ENCODE data around the gene PRSS50. TPM values are rescaled to one million over a fixed set of nuclear protein-coding genes. Genes with fewer than 3 reads are reported as not detected.

Gene PRSS50
- total RNA-seq, 2 donors from 2014 or later = 1.2 to 4.4 TPM

DNA sequence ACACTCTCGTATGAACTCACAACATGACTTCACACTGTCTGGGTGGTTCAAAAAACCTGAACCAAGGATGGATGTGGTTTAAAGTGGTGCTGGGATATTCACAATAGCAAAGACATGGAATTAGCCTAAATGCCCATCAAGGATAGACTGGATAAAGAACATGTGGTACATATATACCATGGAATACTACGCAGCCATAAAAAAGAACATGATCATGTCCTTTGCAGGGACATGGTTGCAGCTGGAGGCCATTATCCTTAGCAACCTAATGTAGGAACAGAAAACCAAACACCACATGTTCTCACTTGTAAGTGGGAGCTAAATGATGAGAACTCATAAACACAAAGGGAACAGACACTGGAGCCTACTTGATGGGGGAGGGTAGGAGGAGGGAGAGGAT is 3.3 kb upstream of the PRSS50 start:
- Mint-ChIP-seq H3K4me1 (peaks cover 2% of the 10 kb centered on the region), H3K4me3 (no peak overlapping the region), H3K27me3 (ENCODE audit: insufficient read depth) (peaks cover 2% of the 10 kb centered on the region), H3K9me3 (peaks cover 4% of the 10 kb centered on the region), H3K27ac (no peak overlapping the region), H3K36me3 (ENCODE audit: low read depth) (no peaks in the 10 kb centered on the region)
- no peak overlapping the region for H3K4me3 ChIP-seq (ENCODE audit: low read length)
- TF ChIP-seq, protein P1, sequence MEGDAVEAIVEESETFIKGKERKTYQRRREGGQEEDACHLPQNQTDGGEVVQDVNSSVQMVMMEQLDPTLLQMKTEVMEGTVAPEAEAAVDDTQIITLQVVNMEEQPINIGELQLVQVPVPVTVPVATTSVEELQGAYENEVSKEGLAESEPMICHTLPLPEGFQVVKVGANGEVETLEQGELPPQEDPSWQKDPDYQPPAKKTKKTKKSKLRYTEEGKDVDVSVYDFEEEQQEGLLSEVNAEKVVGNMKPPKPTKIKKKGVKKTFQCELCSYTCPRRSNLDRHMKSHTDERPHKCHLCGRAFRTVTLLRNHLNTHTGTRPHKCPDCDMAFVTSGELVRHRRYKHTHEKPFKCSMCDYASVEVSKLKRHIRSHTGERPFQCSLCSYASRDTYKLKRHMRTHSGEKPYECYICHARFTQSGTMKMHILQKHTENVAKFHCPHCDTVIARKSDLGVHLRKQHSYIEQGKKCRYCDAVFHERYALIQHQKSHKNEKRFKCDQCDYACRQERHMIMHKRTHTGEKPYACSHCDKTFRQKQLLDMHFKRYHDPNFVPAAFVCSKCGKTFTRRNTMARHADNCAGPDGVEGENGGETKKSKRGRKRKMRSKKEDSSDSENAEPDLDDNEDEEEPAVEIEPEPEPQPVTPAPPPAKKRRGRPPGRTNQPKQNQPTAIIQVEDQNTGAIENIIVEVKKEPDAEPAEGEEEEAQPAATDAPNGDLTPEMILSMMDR (conservative IDR thresholded peaks at IDR 0.05) = no peak
- no peak overlapping the region for H3K9ac ChIP-seq (ENCODE audit: extremely low read depth, low read length, poor library complexity, severe bottlenecking)
- H3K4me1 ChIP-seq (ENCODE audit: control insufficient read depth, insufficient read depth, low read length) = no peaks in the 10 kb centered on the region
- WGBS, 2 experiments (ENCODE audit: insufficient coverage in 1 of 2, insufficient read length in 1 of 2) = 92 to 93% methylated on average over 1 to 2 of the region's 2 CpGs
- H3K36me3 ChIP-seq (ENCODE audit: control insufficient read depth, insufficient read depth, low read length) = no peaks in the 10 kb centered on the region
- H3K9me3 ChIP-seq (ENCODE audit: control insufficient read depth, low read length) = no peaks in the 10 kb centered on the region
- no peaks in the 10 kb centered on the region for H3K27me3 ChIP-seq (ENCODE audit: control insufficient read depth, insufficient read depth, low read length, poor library complexity, severe bottlenecking)
- H3K27ac ChIP-seq (ENCODE audit: low read depth, low read length) = no peak overlapping the region
- DNase-seq = peak; percentile 3

DNA sequence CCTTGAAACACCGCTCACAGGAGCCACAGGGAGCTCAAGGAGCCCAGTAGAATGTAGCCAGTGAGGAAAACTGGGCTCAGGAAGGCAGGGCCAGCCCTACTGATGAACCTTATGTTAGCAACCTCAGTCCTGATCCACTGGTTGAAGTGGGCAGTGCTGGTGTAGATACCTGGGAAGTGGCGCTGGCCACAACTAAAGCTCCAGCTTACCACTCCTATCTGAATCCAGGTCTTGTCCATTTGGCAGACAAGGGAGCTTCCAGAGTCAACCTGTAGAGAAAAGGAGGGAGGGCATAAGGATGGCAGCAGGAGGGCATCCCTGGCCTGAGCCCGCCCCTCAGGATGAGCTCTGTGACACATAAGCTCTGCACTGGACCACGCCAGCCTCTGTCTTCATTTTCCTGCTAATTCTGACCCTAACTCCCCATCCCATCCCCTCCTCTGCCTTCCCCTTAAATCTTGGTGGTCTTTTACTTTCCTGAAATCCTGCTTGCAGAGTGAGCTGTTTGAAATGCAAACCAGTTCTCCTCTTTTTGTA is 2.1 kb upstream of the PRSS50 start:
- no peaks in the 10 kb centered on the region for H3K36me3 ChIP-seq (ENCODE audit: control insufficient read depth, insufficient read depth, low read length)
- WGBS, 2 experiments (ENCODE audit: insufficient coverage in 1 of 2, insufficient read length in 1 of 2) = 81 to 89% methylated on average over 3 to 4 of the region's 4 CpGs
- no peaks in the 10 kb centered on the region for H3K4me1 ChIP-seq (ENCODE audit: control insufficient read depth, insufficient read depth, low read length)
- no peaks in the 10 kb centered on the region for H3K9me3 ChIP-seq (ENCODE audit: control insufficient read depth, low read length)
- no peaks in the 10 kb centered on the region for H3K27me3 ChIP-seq (ENCODE audit: control insufficient read depth, insufficient read depth, low read length, poor library complexity, severe bottlenecking)
- H3K27ac ChIP-seq (ENCODE audit: low read depth, low read length) = no peak overlapping the region
- no peak overlapping the region for H3K9ac ChIP-seq (ENCODE audit: extremely low read depth, low read length, poor library complexity, severe bottlenecking)
- Mint-ChIP-seq H3K36me3 (ENCODE audit: low read depth) (no peaks in the 10 kb centered on the region), H3K9me3 (peaks cover 4% of the 10 kb centered on the region), H3K4me1 (no peaks in the 10 kb centered on the region), H3K4me3 (no peak overlapping the region), H3K27ac (no peak overlapping the region), H3K27me3 (ENCODE audit: insufficient read depth) (peaks cover 6% of the 10 kb centered on the region)
- H3K4me3 ChIP-seq (ENCODE audit: low read length) = no peak overlapping the region
- TF ChIP-seq, protein P1 (conservative IDR thresholded peaks at IDR 0.05) = no peak
- DNase-seq = peak; percentile 38

DNA sequence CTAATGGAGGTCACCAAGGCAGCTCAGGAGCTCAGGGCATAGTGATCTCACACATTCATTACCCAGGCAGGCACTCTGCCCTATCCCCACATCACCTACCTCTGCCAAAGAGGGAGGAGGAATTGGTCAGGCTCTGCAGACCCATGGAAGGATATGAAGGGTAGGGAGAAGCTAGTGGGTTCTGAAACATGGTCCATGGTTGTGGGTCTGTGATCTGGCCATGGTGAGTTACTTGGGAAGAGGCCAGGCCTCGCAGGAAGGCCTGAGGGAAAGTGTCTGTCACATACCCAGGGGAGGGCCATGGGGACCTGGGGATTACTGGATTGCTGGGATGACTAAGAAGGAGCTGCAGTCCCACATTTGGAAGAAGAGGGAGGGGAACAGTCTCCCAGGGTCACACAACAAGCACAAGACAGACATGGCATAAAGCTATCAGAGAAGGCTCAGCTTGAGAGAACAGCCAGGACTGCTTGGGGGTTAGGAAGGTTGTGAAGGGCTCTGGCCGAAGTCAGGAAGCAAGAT is 1.4 kb upstream of the PRSS50 start:
- no peaks in the 10 kb centered on the region for H3K27me3 ChIP-seq (ENCODE audit: control insufficient read depth, insufficient read depth, low read length, poor library complexity, severe bottlenecking)
- H3K4me3 ChIP-seq (ENCODE audit: low read length) = no peak overlapping the region
- H3K4me1 Mint-ChIP-seq = no peaks in the 10 kb centered on the region
- H3K36me3 ChIP-seq (ENCODE audit: control insufficient read depth, insufficient read depth, low read length) = no peaks in the 10 kb centered on the region
- no peak overlapping the region for H3K9ac ChIP-seq (ENCODE audit: extremely low read depth, low read length, poor library complexity, severe bottlenecking)
- H3K27me3 Mint-ChIP-seq (ENCODE audit: insufficient read depth) = peaks cover 6% of the 10 kb centered on the region
- H3K9me3 ChIP-seq (ENCODE audit: control insufficient read depth, low read length) = no peaks in the 10 kb centered on the region
- WGBS, 2 experiments (ENCODE audit: insufficient coverage in 1 of 2, insufficient read length in 1 of 2) = 88% methylated on average over 2 of the region's 2 CpGs; no CpG with 5 or more reads in 1 of the 2 experiments
- no peak overlapping the region for H3K27ac Mint-ChIP-seq
- TF ChIP-seq, protein P1 (conservative IDR thresholded peaks at IDR 0.05) = no peak
- H3K4me3 Mint-ChIP-seq = no peak overlapping the region
- peaks cover 4% of the 10 kb centered on the region for H3K9me3 Mint-ChIP-seq
- DNase-seq = peak; percentile 29
- no peaks in the 10 kb centered on the region for H3K36me3 Mint-ChIP-seq (ENCODE audit: low read depth)
- no peak overlapping the region for H3K27ac ChIP-seq (ENCODE audit: low read depth, low read length)
- no peaks in the 10 kb centered on the region for H3K4me1 ChIP-seq (ENCODE audit: control insufficient read depth, insufficient read depth, low read length)

All from endodermal cell (in vitro differentiated cells).